Psoas muscle (tissue), 8 donors: ENCODE data around the gene ZP1. TPM values are rescaled to one million over a fixed set of nuclear protein-coding genes. Genes with fewer than 3 reads are reported as not detected.

ENCODE experiments used
- ATAC-seq, 4 donors: fragments of 200-7000 bp; cut with Tn5 transposase; one replicate each; pipeline ENCODE4 v1.9.1; 2020; ENCODE audit warnings: moderate library complexity in 3 of 4, mild to moderate bottlenecking in 2 of 4
- DNase-seq, 2 donors: peaks; one replicate each; pipeline ENCODE4 v3.0.0-alpha.2; 2020
- H3K27ac ChIP-seq: fragments of 200-600 bp; one replicate; pipeline ENCODE4 v1.8.0; 2022
- H3K27me3 ChIP-seq, 3 donors: fragments of 200-600 bp in 1 of 3; one replicate each; pipeline versions ENCODE4 v1.6.1 to v1.8.0; 2013 to 2022; ENCODE audit warnings: low read length in 2 of 3, mild to moderate bottlenecking in 2 of 3, moderate library complexity in 1 of 3; ENCODE audit not compliant: insufficient read depth in 3 of 3
- H3K36me3 ChIP-seq, 2 donors: fragments of 200-600 bp in 1 of 2; one replicate each; pipeline versions ENCODE4 v1.6.1 to v1.8.0; 2013 to 2022; ENCODE audit warnings: low read depth in 1 of 2, mild to moderate bottlenecking in 1 of 2, moderate library complexity in 1 of 2; ENCODE audit not compliant: insufficient read depth in 1 of 2
- H3K4me1 ChIP-seq: fragments of 200-600 bp; one replicate; pipeline ENCODE4 v1.8.0; 2022
- H3K4me3 ChIP-seq: fragments of 200-600 bp; one replicate; pipeline ENCODE4 v1.8.0; 2022; ENCODE audit warnings: mild to moderate bottlenecking
- H3K9me3 ChIP-seq: fragments of 200-600 bp; one replicate; pipeline ENCODE4 v1.8.0; 2022
- CTCF ChIP-seq: fragments of 200-600 bp; IDR thresholded peaks from one replicate; pipeline ENCODE4 v1.8.0; 2022; ENCODE audit warnings: antibody characterized with exemption
- WGBS, 3 donors: extraction: QIAGEN DNeasy Blood & Tissue Kit; methylation state at CpG; one replicate each; pipeline versions ENCODE4 v1.1.6 to v1.1.7; 2013; 5-methylcytosine and 5-hydroxymethylcytosine counted together
- intact Hi-C, 2 donors: fragments of 100-400 bp; cut with DNase I; formaldehyde crosslinking; loops; one replicate each; pipeline versions ENCODE4 v1.11.0 to v1.14.2; 2022
- polyA plus RNA-seq, 3 donors: library from polyadenylated mRNA; stranded (reverse); fragments of 200-250 nt; gene quantifications; one replicate each; pipeline ENCODE4 v1.2.3, GENCODE V29; 2013
- total RNA-seq, 4 donors: library from RNA; stranded (reverse); fragmentation: NEBNext Ultra II Directional in 2 of 4; extraction: Animal tissue kit (Norgen Biotek cat#: 25700) in 2 of 4; gene quantifications; one replicate each; pipeline versions ENCODE4 v1.2.1 to v1.2.4, GENCODE V29; 2021 to 2023
- donor health status: healthy with polysubstance abuse.
- donor health status: DM: no; HTN: no; CAD: no; lungs with moderate emphysema.
- donor health status: Bipolar disorder and iron deficiency.
- donor health status: healthy.
- donor health status: DM: yes; HTN: yes; CAD: no.
- donor health status: DM: no; HTN: no; CAD: no.
- donor health status: DM: no; HTN: no; CAD: no.
- donor health status: DM: yes; HTN: yes; CAD: no.

ZP1 gene
- total and polyA plus RNA-seq, 7 donors = 0.18 to 0.52 (median 0.29) TPM; not detected in 3

GRCh38 chr11:60858731-60859464 is 8.4 kb upstream of the ZP1 start:
- no peaks in the 10 kb centered on the region for H3K4me1 ChIP-seq
- DNase-seq (peak in 1 of 2 donors; percentile 23), ATAC-seq (no peak)
- 83 to 87% (median 85%) methylated on average over 4 of the region's 4 CpGs for WGBS, 3 donors
- no peak overlapping the region for H3K4me3 ChIP-seq
- TF ChIP-seq CTCF = no peak
- H3K9me3 ChIP-seq = no peaks in the 10 kb centered on the region
- no peaks in the 10 kb centered on the region for H3K27me3 ChIP-seq
- no peaks in the 10 kb centered on the region for H3K36me3 ChIP-seq
- H3K27ac ChIP-seq = no peak overlapping the region
- intact Hi-C loops = no loop called here

GRCh38 chr11:60859616-60860250 is 7.6 kb upstream of the ZP1 start:
- ATAC-seq = no peak
- Histone ChIP-seq H3K4me1 (no peaks in the 10 kb centered on the region), H3K9me3 (no peaks in the 10 kb centered on the region), H3K27me3 (no peaks in the 10 kb centered on the region), H3K27ac (no peak overlapping the region), H3K36me3 (no peaks in the 10 kb centered on the region), H3K4me3 (no peak overlapping the region)
- WGBS, 3 donors = 70 to 84% (median 74%) methylated on average over 15 of the region's 15 CpGs
- intact Hi-C loops = no loop called here
- TF ChIP-seq CTCF = no peak
- peak in 1 of 2 donors; percentile 23 for DNase-seq

GRCh38 chr11:60860943-60861342 is 6.4 kb upstream of the ZP1 start:
- ATAC-seq (no peak), DNase-seq (peak in 1 of 2 donors; percentile 26)
- Histone ChIP-seq H3K9me3 (no peaks in the 10 kb centered on the region), H3K4me1 (no peaks in the 10 kb centered on the region), H3K27ac (no peak overlapping the region), H3K36me3 (no peaks in the 10 kb centered on the region), H3K27me3 (no peaks in the 10 kb centered on the region), H3K4me3 (no peak overlapping the region)
- no peak for TF ChIP-seq CTCF
- WGBS, 3 donors = 20 to 24% (median 22%) methylated on average over 7 of the region's 7 CpGs
- intact Hi-C loops = no loop called here

GRCh38 chr11:60862171-60862570 is 5.2 kb upstream of the ZP1 start:
- H3K27me3 ChIP-seq = no peaks in the 10 kb centered on the region
- TF ChIP-seq CTCF = no peak
- H3K9me3 ChIP-seq = no peaks in the 10 kb centered on the region
- WGBS, 3 donors = 88 to 91% (median 89%) methylated on average over 9 of the region's 9 CpGs
- ATAC-seq = no peak
- no peaks in the 10 kb centered on the region for H3K4me1 ChIP-seq
- H3K4me3 ChIP-seq = no peak overlapping the region
- peak in 1 of 2 donors; percentile 34 for DNase-seq
- H3K27ac ChIP-seq = no peak overlapping the region
- H3K36me3 ChIP-seq = no peaks in the 10 kb centered on the region
- intact Hi-C loops = no loop called here
